ENCODE results near the gene TMEM63A. TPM values are rescaled to one million over a fixed set of nuclear protein-coding genes. Genes with fewer than 3 reads are reported as not detected.

The TMEM63A gene
- total RNA-seq, 1 donor from 2014 or later: 24.8 TPM

DNA sequence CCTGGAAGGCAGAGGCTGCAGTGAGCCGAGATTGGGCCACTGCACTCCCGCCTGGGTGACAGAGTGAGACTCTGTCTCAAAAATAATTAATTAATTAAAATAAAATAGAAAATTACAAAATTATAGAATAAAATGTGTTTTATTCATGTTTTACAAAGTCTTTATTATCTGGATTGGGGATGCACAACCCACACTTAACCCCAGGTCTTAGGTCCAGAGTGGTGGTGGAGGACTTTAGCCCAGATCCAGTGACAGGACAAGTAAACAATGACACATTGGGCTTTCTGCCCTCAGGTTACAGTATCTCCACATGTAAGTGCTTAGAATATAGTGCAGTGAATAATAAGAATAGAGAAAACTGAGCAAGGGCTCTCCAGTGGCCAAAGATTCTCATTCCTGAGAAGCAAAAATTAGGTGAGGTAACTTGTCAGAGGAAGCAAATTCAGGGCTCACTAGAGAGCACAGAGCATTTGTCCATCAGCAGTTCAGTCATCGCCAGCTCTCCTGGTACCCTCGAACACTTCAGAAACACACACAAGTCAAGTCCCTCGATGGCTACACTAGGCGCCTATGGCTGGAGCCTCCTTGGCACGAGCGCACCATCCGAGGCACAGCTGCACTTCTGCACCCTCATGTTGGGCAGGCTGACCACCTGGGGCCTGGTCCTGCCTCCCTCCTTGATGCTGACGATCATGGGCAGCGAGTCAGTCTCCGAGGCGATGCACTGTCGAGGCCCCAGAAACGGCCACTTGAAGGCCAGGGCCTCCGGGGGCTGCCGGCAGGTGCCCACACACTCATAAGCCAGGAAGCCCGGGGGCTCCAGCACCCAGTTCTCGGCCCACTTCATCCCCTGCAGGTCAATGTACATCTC, 4.2 kb upstream of the TMEM63A start:
- TF ChIP-seq, protein P1, sequence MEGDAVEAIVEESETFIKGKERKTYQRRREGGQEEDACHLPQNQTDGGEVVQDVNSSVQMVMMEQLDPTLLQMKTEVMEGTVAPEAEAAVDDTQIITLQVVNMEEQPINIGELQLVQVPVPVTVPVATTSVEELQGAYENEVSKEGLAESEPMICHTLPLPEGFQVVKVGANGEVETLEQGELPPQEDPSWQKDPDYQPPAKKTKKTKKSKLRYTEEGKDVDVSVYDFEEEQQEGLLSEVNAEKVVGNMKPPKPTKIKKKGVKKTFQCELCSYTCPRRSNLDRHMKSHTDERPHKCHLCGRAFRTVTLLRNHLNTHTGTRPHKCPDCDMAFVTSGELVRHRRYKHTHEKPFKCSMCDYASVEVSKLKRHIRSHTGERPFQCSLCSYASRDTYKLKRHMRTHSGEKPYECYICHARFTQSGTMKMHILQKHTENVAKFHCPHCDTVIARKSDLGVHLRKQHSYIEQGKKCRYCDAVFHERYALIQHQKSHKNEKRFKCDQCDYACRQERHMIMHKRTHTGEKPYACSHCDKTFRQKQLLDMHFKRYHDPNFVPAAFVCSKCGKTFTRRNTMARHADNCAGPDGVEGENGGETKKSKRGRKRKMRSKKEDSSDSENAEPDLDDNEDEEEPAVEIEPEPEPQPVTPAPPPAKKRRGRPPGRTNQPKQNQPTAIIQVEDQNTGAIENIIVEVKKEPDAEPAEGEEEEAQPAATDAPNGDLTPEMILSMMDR (conservative IDR thresholded peaks at IDR 0.05): no peak
- no peaks in the 10 kb centered on the region for H3K9me3 Mint-ChIP-seq
- H3K27ac Mint-ChIP-seq (ENCODE audit: unreplicated experiment): no peak overlapping the region
- H3K36me3 Mint-ChIP-seq (ENCODE audit: low read depth): no peaks in the 10 kb centered on the region
- peaks cover 27% of the 10 kb centered on the region for H3K4me1 Mint-ChIP-seq
- peak overlapping the region; percentile 81 for H3K4me3 Mint-ChIP-seq
- peaks cover 28% of the 10 kb centered on the region for H3K27me3 Mint-ChIP-seq (ENCODE audit: low read depth)
- no peak for DNase-seq (ENCODE audit: low read depth, low spot score)

DNA sequence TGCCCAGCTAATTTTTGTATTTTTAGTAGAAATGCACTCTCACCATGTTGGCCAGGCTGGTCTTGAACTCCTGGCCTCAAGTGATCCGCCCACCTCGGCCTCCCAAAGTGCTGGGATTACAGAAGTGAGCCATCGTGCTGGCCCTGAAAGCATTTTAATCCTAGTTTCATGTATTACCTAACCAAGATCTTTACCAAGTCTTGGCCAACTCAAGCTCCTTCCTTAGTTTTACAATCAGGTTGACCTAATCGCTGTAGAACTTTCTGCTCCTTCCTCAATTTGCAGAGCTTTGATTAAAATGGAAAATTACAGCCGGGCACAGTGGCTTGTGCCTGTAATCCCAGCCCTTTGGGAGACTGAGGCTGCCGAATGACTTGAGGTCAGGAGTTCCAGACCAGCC, 3.2 kb upstream of the TMEM63A start:
- peak overlapping the region; percentile 57 for H3K4me3 Mint-ChIP-seq
- no peaks in the 10 kb centered on the region for H3K9me3 Mint-ChIP-seq
- no peak overlapping the region for H3K27ac Mint-ChIP-seq (ENCODE audit: unreplicated experiment)
- DNase-seq (ENCODE audit: low read depth, low spot score): no peak
- TF ChIP-seq, protein P1 (conservative IDR thresholded peaks at IDR 0.05): no peak
- no peaks in the 10 kb centered on the region for H3K36me3 Mint-ChIP-seq (ENCODE audit: low read depth)
- peaks cover 27% of the 10 kb centered on the region for H3K4me1 Mint-ChIP-seq
- H3K27me3 Mint-ChIP-seq (ENCODE audit: low read depth): peaks cover 30% of the 10 kb centered on the region

DNA sequence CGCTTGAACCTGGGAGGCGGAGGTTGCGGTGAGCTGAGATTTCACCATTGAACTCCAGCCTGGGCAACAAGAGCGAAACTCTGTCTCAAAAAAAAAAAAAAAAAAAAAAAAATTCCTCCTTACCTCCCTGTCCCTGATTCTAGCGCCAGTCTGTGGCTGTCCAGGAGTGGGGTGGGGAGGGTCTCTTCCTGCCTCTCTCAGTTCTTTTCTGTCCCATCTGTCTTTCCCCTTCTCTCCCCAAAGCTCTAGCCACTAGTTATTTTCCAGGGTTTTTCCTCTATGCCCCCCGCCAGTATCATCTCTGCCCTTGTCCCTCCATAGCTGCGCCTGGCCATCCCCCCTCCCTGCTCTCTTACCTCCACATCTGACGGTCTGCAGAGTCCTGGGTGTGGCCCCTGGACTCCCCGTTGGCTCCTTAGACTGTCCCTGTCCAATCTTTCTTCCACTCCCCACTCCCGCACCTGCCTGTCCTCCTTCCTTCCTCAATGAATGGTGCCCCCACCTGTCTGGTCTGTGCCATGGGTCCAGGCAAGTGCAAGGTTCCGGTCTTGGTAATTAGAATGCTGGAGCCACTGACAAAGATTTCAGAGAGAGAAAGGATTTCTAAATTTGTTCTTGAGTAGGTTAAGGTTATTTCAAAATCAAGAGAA, 1.6 kb upstream of the TMEM63A start:
- no peaks in the 10 kb centered on the region for H3K36me3 Mint-ChIP-seq (ENCODE audit: low read depth)
- peaks cover 32% of the 10 kb centered on the region for H3K4me1 Mint-ChIP-seq

DNA sequence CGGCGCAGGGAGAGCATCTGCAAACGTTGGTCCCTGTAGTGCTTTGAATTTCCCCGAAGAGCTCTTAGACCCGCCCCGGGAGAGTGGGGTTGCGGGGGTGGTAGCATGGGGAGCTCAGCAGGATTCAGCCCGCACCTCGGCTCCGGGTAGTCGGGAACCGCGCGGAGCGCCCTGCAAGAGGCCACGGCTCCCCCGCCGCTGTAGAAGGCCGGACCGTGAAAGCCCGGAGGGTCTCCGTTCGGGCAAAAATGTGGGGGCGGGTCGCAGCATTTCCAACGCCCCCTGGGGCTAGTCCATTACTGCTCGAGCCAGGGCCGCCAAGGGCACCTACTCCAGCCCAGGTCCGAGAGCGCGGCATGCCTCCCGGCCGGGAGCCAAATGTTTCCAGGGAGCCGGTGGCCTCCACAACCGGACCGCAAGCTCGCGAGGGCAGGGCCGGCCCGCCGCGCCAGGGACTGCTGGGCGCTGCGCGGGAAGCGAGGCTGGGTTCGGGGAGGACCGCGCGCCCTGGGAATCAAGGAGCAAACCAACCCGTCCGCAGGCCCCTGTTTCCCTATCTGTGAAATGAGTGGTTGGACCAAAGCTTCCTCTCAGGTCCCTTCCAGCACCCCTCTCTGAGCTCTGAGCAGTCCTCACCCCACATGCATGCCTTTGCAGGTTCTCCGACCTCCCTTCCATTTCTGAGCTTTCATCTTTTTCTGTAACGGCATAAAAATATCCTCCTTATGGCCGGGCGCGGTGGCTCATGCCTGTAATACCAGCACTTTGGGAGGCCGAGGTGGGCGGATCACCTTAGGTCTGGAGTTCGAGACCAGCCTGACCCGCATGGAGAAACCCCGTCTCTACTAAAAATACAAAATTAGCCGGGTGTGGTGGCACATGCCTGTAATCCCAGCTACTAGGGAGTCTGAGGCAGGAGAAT, 775 bp upstream of the TMEM63A start:
- no peaks in the 10 kb centered on the region for H3K36me3 Mint-ChIP-seq (ENCODE audit: low read depth)
- no peaks in the 10 kb centered on the region for H3K9me3 Mint-ChIP-seq
- H3K27ac Mint-ChIP-seq (ENCODE audit: unreplicated experiment): no peak overlapping the region
- TF ChIP-seq, protein P1 (conservative IDR thresholded peaks at IDR 0.05): no peak
- H3K27me3 Mint-ChIP-seq (ENCODE audit: low read depth): peaks cover 23% of the 10 kb centered on the region
- DNase-seq (ENCODE audit: low read depth, low spot score): peak; percentile 47
- peak overlapping the region; percentile 91 for H3K4me3 Mint-ChIP-seq
- peaks cover 31% of the 10 kb centered on the region for H3K4me1 Mint-ChIP-seq

More for the DNA sequence above, 1.6 kb upstream of the TMEM63A start:
- H3K9me3 Mint-ChIP-seq: no peaks in the 10 kb centered on the region
- H3K27me3 Mint-ChIP-seq (ENCODE audit: low read depth): peaks cover 27% of the 10 kb centered on the region
- no peak for DNase-seq (ENCODE audit: low read depth, low spot score)
- peak overlapping the region; percentile 91 for H3K4me3 Mint-ChIP-seq
- TF ChIP-seq, protein P1 (conservative IDR thresholded peaks at IDR 0.05): no peak
- H3K27ac Mint-ChIP-seq (ENCODE audit: unreplicated experiment): no peak overlapping the region
